PC-3 (cell line): ENCODE results near the gene PLEKHA5. TPM values are rescaled to one million over a fixed set of nuclear protein-coding genes. Genes with fewer than 3 reads are reported as not detected.

ENCODE experiments used
- ATAC-seq: fragments of 200-7000 bp; cut with Tn5 transposase; 2 replicates; pipeline ENCODE4 v1.9.1; 2020; ENCODE audit warnings: mild to moderate bottlenecking, moderate library complexity
- BruUV-seq: library from RNA; stranded (reverse); fragments of 400-500 nt; replicated peaks from 2 replicates; lab custom pipeline; 2021; lab: Mats Ljungman, UMichigan
- CTCF ChIA-PET: fragments of 300-600 bp; sonication (Branson Sonifier 250); formaldehyde crosslinking; loops from one replicate; lab custom pipeline; 2022; ENCODE audit warnings: antibody characterized with exemption; lab: Charles Lee
- POLR2A ChIA-PET: fragments of 300-600 bp; sonication (Branson Sonifier 250); formaldehyde crosslinking; loops from one replicate; lab custom pipeline; 2022; ENCODE audit warnings: antibody characterized with exemption; ENCODE audit not compliant: unreplicated experiment; lab: Charles Lee
- DNase-seq: peaks from one replicate; pipeline ENCODE4 v3.0.0-alpha.2; 2015
- H2AFZ ChIP-seq: fragments of 300-600 bp; sonication (generic); 2 replicates; pipeline ENCODE4 v1.6.0; 2016; ENCODE audit warnings: antibody characterized with exemption, low read length
- H3F3A ChIP-seq: fragments of 300-600 bp; sonication (generic); one replicate; pipeline ENCODE4 v1.6.0; 2017; ENCODE audit warnings: antibody characterized with exemption, low read length, control low read depth, mild to moderate bottlenecking; ENCODE audit not compliant: unreplicated experiment
- H3K27ac ChIP-seq: fragments of 300-600 bp; sonication (generic); 2 replicates; pipeline ENCODE4 v1.5.1; 2016; ENCODE audit warnings: mild to moderate bottlenecking, low read length
- H3K27me3 ChIP-seq: fragments of 300-600 bp; sonication (generic); 2 replicates; pipeline ENCODE4 v1.6.1; 2016; ENCODE audit warnings: low read length, mixed read lengths
- H3K36me3 ChIP-seq: fragments of 300-600 bp; sonication (generic); 2 replicates; pipeline ENCODE4 v1.6.1; 2016; ENCODE audit warnings: low read depth, mixed run types, low read length, mixed read lengths
- H3K4me1 ChIP-seq: fragments of 300-600 bp; sonication (generic); 2 replicates; pipeline ENCODE4 v1.5.1; 2016; ENCODE audit warnings: low read length; ENCODE audit not compliant: insufficient read depth
- H3K4me2 ChIP-seq: fragments of 300-600 bp; sonication (generic); 2 replicates; pipeline ENCODE4 v1.6.0; 2016; ENCODE audit warnings: low read length
- H3K4me3 ChIP-seq: fragments of 300-600 bp; sonication (generic); 2 replicates; pipeline ENCODE4 v1.5.1; 2016; ENCODE audit warnings: mild to moderate bottlenecking, low read length, mixed read lengths
- H3K79me2 ChIP-seq: fragments of 300-600 bp; sonication (generic); 2 replicates; pipeline ENCODE4 v1.6.1; 2017; ENCODE audit warnings: low read length, mixed read lengths
- H3K9ac ChIP-seq: fragments of 300-600 bp; sonication (generic); 2 replicates; pipeline ENCODE4 v1.6.0; 2016; ENCODE audit warnings: mild to moderate bottlenecking, low read length
- H3K9me2 ChIP-seq: fragments of 300-600 bp; sonication (generic); replicated peaks from 2 replicates; pipeline ENCODE4 v1.6.1; 2016; ENCODE audit warnings: mixed run types, low read length, mixed read lengths
- H3K9me3 ChIP-seq: fragments of 300-600 bp; sonication (generic); 2 replicates; pipeline ENCODE4 v1.6.1; 2016; ENCODE audit warnings: low read length, mixed read lengths
- H4K20me1 ChIP-seq: fragments of 300-600 bp; sonication (generic); 2 replicates; pipeline ENCODE4 v1.6.1; 2016; ENCODE audit warnings: low read length, mixed read lengths
- EZH2 ChIP-seq: fragments of 300-600 bp; sonication (generic); IDR thresholded peaks from one replicate; pipeline ENCODE4 v1.6.1; 2017; ENCODE audit warnings: antibody characterized with exemption, mild to moderate bottlenecking, low read length; ENCODE audit not compliant: unreplicated experiment
- EZH2phosphoT487 ChIP-seq: fragments of 300-600 bp; sonication (generic); IDR thresholded peaks from 2 replicates; pipeline ENCODE4 v1.6.1; 2018; ENCODE audit warnings: mild to moderate bottlenecking, antibody characterized with exemption, low read length, borderline replicate concordance
- intact Hi-C: fragments of 100-400 bp; cut with micrococcal nuclease; formaldehyde crosslinking; loops from 2 replicates; pipeline ENCODE4 v1.9.0; 2023
- total RNA-seq: library from RNA; depleted of rRNA; stranded (reverse); fragments of >200 nt; gene quantifications from 2 replicates; pipeline ENCODE4 v1.2.3, GENCODE V29; 2014
- TF ChIP-seq, protein P1 (sequence below): fragments of 300-600 bp; sonication (generic); conservative IDR thresholded peaks from 2 replicates; pipeline ENCODE4 v1.5.1; 2017; ENCODE audit warnings: antibody characterized with exemption, low read depth, mild to moderate bottlenecking, low read length

PLEKHA5 gene
- total RNA-seq, 1 experiment from 2014 or later = 16.7 TPM

DNA sequence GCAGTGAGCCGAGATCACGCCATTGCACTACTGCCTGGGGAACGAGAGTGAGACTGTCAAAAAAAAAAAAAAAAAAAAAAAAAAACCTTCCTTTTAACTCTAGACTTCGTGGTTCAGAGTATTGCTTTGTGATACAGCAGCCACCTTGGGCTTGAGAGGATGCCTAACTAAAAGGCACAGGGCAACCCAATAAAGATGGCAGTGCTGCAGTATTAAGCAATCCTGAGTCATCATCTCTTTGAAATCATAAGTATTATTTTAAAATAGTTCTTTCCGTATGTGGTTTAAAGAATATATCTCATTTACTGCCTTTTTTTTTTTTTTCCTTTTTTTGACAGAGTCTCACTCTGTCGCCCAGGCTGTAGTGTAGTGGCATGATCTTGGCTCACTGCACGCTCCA lies 116.1 kb downstream of the PLEKHA5 start:
- no peaks in the 10 kb centered on the region for H3F3A ChIP-seq
- no peaks in the 10 kb centered on the region for H4K20me1 ChIP-seq
- no peak overlapping the region for H2AFZ ChIP-seq
- BruUV-seq = no TSS peak
- intact Hi-C loops = no loop called here
- ChIA-PET CTCF (no interaction called here), POLR2A (no interaction called here)
- H3K36me3 ChIP-seq = no peaks in the 10 kb centered on the region
- no peaks in the 10 kb centered on the region for H3K79me2 ChIP-seq
- H3K9me2 ChIP-seq = no peaks in the 10 kb centered on the region
- TF ChIP-seq EZH2 = no peak
- no peak for TF ChIP-seq EZH2phosphoT487
- TF ChIP-seq, protein P1, sequence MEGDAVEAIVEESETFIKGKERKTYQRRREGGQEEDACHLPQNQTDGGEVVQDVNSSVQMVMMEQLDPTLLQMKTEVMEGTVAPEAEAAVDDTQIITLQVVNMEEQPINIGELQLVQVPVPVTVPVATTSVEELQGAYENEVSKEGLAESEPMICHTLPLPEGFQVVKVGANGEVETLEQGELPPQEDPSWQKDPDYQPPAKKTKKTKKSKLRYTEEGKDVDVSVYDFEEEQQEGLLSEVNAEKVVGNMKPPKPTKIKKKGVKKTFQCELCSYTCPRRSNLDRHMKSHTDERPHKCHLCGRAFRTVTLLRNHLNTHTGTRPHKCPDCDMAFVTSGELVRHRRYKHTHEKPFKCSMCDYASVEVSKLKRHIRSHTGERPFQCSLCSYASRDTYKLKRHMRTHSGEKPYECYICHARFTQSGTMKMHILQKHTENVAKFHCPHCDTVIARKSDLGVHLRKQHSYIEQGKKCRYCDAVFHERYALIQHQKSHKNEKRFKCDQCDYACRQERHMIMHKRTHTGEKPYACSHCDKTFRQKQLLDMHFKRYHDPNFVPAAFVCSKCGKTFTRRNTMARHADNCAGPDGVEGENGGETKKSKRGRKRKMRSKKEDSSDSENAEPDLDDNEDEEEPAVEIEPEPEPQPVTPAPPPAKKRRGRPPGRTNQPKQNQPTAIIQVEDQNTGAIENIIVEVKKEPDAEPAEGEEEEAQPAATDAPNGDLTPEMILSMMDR = no peak
- H3K4me3 ChIP-seq = no peak overlapping the region
- H3K4me2 ChIP-seq = no peak overlapping the region
- DNase-seq (no peak), ATAC-seq (no peak)
- no peaks in the 10 kb centered on the region for H3K9me3 ChIP-seq
- H3K4me1 ChIP-seq = no peaks in the 10 kb centered on the region
- no peak overlapping the region for H3K9ac ChIP-seq
- H3K27ac ChIP-seq = no peak overlapping the region
- H3K27me3 ChIP-seq = no peaks in the 10 kb centered on the region

DNA sequence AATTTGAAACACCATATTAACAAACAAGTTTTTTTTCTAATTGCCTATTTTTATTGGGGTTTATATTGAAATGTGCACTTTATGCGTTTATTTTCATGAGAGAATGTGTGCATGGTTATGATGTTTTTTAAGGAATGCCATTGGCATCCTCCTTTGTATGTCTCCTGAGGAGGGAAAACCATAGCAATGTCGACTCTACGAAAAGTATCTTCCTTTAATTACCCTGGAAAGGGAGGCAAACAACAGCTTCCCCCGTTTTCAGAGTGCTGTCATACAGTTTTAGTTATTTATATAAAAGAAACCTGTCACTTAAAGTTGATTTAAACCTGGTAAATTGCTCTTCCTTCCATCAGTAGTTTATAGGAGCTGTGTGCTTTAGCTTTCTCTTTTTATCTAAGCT lies 117.4 kb downstream of the PLEKHA5 start:
- ATAC-seq = no peak
- CTCF ChIA-PET = no interaction called here

GRCh38 chr12:19248929-19249602 lies 119.5 kb downstream of the PLEKHA5 start:
- no peak for ATAC-seq
- ChIA-PET CTCF (no interaction called here), POLR2A (no interaction called here)
- H3K36me3 ChIP-seq = no peaks in the 10 kb centered on the region
- TF ChIP-seq EZH2phosphoT487 = no peak
- TF ChIP-seq, protein P1 = no peak
- TF ChIP-seq EZH2 = no peak
- H3K79me2 ChIP-seq = no peaks in the 10 kb centered on the region
- H3K9ac ChIP-seq = no peak overlapping the region
- no peak overlapping the region for H3K4me2 ChIP-seq
- no peak for DNase-seq
- no TSS peak for BruUV-seq
- H4K20me1 ChIP-seq = no peaks in the 10 kb centered on the region
- intact Hi-C loops = no loop called here
- H3K4me1 ChIP-seq = no peaks in the 10 kb centered on the region
- H3K27ac ChIP-seq = no peak overlapping the region
- H2AFZ ChIP-seq = no peak overlapping the region
- H3K9me3 ChIP-seq = no peaks in the 10 kb centered on the region
- H3K4me3 ChIP-seq = no peak overlapping the region
- no peaks in the 10 kb centered on the region for H3K9me2 ChIP-seq
- no peaks in the 10 kb centered on the region for H3F3A ChIP-seq
- H3K27me3 ChIP-seq = no peaks in the 10 kb centered on the region

More for the DNA sequence above, 117.4 kb downstream of the PLEKHA5 start:
- Histone ChIP-seq H3K9ac (no peak overlapping the region), H3K27me3 (no peaks in the 10 kb centered on the region), H3K4me1 (no peaks in the 10 kb centered on the region), H3K9me2 (no peaks in the 10 kb centered on the region), H3K27ac (no peak overlapping the region), H3K4me2 (no peak overlapping the region), H2AFZ (no peak overlapping the region), H3K9me3 (no peaks in the 10 kb centered on the region), H3K4me3 (no peak overlapping the region), H3K79me2 (no peaks in the 10 kb centered on the region), H4K20me1 (no peaks in the 10 kb centered on the region), H3K36me3 (no peaks in the 10 kb centered on the region), H3F3A (no peaks in the 10 kb centered on the region)
- TF ChIP-seq EZH2 (no peak), EZH2phosphoT487 (no peak)
- TF ChIP-seq, protein P1 = no peak
- POLR2A ChIA-PET = no interaction called here
- intact Hi-C loops = no loop called here
- BruUV-seq = no TSS peak
- no peak for DNase-seq
